Neural cell (in vitro differentiated cells): ENCODE results near the gene MBD3L2B.
"Not testable (repeated sequence)": the region's sequence is repeated elsewhere in the genome, so short reads cannot be mapped to it uniquely, and the experiment has no call there.

ENCODE experiments used
- EP300 ChIP-seq: fragments of 450-650 bp; conservative IDR thresholded peaks from 2 replicates; pipeline ENCODE4 v1.6.1; 2014; ENCODE audit warnings: antibody characterized with exemption, mild to moderate bottlenecking, moderate library complexity; ENCODE audit not compliant: poor library complexity, severe bottlenecking
- EZH2 ChIP-seq: fragments of 200-600, 300-800 bp; shearing (Covaris generic), sonication (generic); IDR thresholded peaks from 2 replicates; pipeline ENCODE4 v1.6.1; 2014; ENCODE audit warnings: antibody characterized with exemption, low read length, borderline replicate concordance, mild to moderate bottlenecking; ENCODE audit not compliant: insufficient read depth, poor library complexity, severe bottlenecking
- POLR2AphosphoS5 ChIP-seq: IDR thresholded peaks from 2 replicates; pipeline ENCODE4 v1.6.1; 2012
- TF ChIP-seq, protein P1 (sequence below): fragments of 450-650 bp; IDR thresholded peaks from 2 replicates; pipeline ENCODE4 v1.5.1; 2014; ENCODE audit warnings: antibody characterized with exemption, mild to moderate bottlenecking, moderate library complexity; ENCODE audit not compliant: poor library complexity, severe bottlenecking

DNA sequence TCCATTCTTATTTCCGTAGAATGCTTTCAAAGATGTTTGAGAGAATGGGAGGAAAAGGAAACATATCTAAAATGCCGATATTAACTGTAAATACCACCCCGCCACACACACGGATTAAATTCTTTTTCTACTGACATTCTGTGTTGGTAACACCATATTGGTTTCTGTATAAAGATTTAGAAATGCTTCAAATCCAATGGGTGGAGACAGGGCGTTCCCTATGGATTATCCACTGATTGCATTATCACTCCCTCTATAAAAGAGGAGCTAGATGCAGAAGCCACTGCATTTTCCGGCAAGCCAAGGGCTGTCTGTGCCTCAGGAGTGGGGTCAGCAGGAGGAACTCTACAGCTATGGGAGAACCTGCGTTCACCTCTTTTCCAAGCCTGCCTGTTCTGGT lies 27.8 kb upstream of the MBD3L2B start, which contains the start of gene MBD3L2:
- TF ChIP-seq, protein P1, sequence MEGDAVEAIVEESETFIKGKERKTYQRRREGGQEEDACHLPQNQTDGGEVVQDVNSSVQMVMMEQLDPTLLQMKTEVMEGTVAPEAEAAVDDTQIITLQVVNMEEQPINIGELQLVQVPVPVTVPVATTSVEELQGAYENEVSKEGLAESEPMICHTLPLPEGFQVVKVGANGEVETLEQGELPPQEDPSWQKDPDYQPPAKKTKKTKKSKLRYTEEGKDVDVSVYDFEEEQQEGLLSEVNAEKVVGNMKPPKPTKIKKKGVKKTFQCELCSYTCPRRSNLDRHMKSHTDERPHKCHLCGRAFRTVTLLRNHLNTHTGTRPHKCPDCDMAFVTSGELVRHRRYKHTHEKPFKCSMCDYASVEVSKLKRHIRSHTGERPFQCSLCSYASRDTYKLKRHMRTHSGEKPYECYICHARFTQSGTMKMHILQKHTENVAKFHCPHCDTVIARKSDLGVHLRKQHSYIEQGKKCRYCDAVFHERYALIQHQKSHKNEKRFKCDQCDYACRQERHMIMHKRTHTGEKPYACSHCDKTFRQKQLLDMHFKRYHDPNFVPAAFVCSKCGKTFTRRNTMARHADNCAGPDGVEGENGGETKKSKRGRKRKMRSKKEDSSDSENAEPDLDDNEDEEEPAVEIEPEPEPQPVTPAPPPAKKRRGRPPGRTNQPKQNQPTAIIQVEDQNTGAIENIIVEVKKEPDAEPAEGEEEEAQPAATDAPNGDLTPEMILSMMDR, result not testable (repeated sequence)
- not testable (repeated sequence) for TF ChIP-seq EP300, POLR2AphosphoS5, EZH2
